ENCODE measurements around the gene PPP4R1.

Gene PPP4R1

DNA sequence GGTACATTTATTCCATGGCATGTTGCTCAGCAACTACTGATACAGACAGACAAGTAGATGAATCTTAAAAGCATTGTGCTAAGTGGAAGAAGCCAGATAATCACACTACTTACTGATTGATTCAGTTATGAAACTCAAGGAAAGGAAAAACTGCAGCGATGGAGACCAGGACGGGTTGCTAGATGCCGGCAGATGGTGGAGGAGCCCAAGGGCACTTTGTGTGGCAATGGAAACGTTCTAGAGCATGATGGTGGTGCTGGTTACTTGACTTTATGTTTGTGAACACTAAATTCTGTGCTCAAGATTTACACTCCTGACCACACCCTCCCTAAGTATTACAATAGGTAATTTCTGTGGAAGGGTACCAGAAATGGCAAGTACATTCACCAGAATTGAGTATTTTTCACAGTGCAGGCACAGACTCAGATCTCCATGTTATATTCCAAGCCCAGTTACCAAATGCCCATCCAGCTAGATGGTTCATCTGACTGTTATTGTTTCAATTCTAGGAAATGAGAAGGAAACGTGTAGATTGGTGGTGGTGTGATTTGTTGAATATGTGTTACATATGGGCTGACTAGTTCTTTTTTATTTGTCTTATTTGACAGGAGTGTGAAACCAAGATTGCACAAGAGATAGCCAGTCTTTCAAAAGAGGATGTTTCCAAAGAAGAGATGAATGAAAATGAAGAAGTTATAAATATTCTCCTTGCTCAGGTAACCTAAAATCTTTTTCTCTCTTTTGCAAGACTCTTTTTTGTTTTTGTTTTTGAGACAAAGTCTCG lies 83.9 kb downstream of the PPP4R1 start:
- no peaks in the 10 kb centered on the region for H3K27me3 Mint-ChIP-seq
- ATAC-seq (no peak), DNase-seq (no peak)
- peak overlapping the region in 1 of 2 donors; percentile 7 for H3K27ac Mint-ChIP-seq
- H3K9me3 Mint-ChIP-seq: no peaks in the 10 kb centered on the region
- no peak overlapping the region for H3K4me3 Mint-ChIP-seq
- H3K4me1 Mint-ChIP-seq: no peaks in the 10 kb centered on the region

GRCh38 chr18:9526458-9526857 lies 87.9 kb downstream of the PPP4R1 start:
- DNase-seq (no peak), ATAC-seq (no peak)
- Mint-ChIP-seq H3K27me3 (no peaks in the 10 kb centered on the region), H3K9me3 (no peaks in the 10 kb centered on the region), H3K27ac (no peak overlapping the region), H3K4me3 (no peak overlapping the region), H3K4me1 (no peaks in the 10 kb centered on the region)

- H3K27me3 Mint-ChIP-seq: no peaks in the 10 kb centered on the region
- H3K4me3 Mint-ChIP-seq: no peak overlapping the region
- no peak overlapping the region for H3K27ac Mint-ChIP-seq
Measured at GRCh38 chr18:9522952-9523351, 91.4 kb downstream of the PPP4R1 start.

GRCh38 chr18:9521770-9522169 lies 92.6 kb downstream of the PPP4R1 start:
- ATAC-seq: no peak
- Mint-ChIP-seq H3K27me3 (no peaks in the 10 kb centered on the region), H3K4me1 (no peaks in the 10 kb centered on the region), H3K9me3 (no peaks in the 10 kb centered on the region), H3K27ac (no peak overlapping the region), H3K4me3 (no peak overlapping the region)
- no peak for DNase-seq

More at GRCh38 chr18:9522952-9523351, 91.4 kb downstream of the PPP4R1 start:
- DNase-seq (no peak), ATAC-seq (no peak)
- H3K9me3 Mint-ChIP-seq: no peaks in the 10 kb centered on the region
- no peaks in the 10 kb centered on the region for H3K4me1 Mint-ChIP-seq

- Mint-ChIP-seq H3K4me1 (no peaks in the 10 kb centered on the region), H3K4me3 (no peak overlapping the region), H3K27me3 (no peaks in the 10 kb centered on the region), H3K9me3 (no peaks in the 10 kb centered on the region), H3K27ac (no peak overlapping the region)
- DNase-seq (no peak), ATAC-seq (no peak)
Measured at GRCh38 chr18:9520666-9521065, 93.7 kb downstream of the PPP4R1 start.

DNA sequence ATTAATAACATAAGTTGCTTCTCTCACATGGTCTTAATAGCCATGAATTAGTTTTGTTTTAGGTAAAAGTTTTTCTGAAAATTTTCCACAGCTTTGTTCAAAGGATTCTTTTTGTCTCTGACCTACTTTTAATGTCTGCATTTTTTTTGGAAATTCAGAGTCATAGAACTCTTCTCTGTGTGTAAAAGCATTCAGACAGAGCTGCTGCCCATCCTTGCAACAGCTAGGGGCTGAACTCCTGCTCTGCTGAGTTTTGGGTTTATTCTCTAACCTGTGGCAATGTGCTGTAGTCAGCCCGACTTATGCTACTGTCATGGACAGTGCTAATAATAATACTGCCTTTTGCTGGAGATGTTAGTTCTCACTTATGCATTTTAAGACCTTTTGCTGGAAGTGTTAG lies 95.0 kb downstream of the PPP4R1 start:
- Mint-ChIP-seq H3K4me3 (no peak overlapping the region), H3K27me3 (no peaks in the 10 kb centered on the region), H3K27ac (no peak overlapping the region), H3K4me1 (no peaks in the 10 kb centered on the region), H3K9me3 (no peaks in the 10 kb centered on the region)
- DNase-seq (no peak), ATAC-seq (no peak)

DNA sequence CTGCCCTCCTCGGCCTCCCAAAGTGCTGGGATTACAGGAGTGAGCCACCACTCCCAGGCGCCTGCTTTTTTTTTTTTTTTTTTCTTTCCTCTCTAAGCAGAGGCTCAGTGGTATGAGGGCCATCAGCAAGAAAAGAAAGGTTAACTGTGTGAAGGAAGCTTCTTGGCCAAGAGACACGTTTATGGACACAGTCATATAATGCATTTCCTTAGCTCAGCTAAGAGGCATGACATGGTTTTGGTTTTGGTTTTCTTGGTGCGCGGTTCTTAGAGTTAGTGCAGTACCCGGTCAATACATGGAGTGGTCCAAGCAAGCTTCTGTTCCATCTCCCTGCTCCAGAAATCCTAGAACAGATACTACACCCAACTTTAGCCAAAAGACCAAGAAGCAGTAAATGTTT lies 96.5 kb downstream of the PPP4R1 start:
- Mint-ChIP-seq H3K27ac (peak overlapping the region in 1 of 2 donors; percentile 34), H3K4me3 (no peak overlapping the region), H3K4me1 (no peaks in the 10 kb centered on the region), H3K27me3 (no peaks in the 10 kb centered on the region), H3K9me3 (no peaks in the 10 kb centered on the region)
- DNase-seq (no peak), ATAC-seq (no peak)

- Mint-ChIP-seq H3K9me3 (no peaks in the 10 kb centered on the region), H3K4me3 (no peak overlapping the region), H3K27me3 (no peaks in the 10 kb centered on the region), H3K27ac (no peak overlapping the region), H3K4me1 (no peaks in the 10 kb centered on the region)
- DNase-seq (peak in 1 of 2 donors; percentile 23), ATAC-seq (peak; percentile 39)
Measured at GRCh38 chr18:9516437-9517064, 97.8 kb downstream of the PPP4R1 start.

- Mint-ChIP-seq H3K27me3 (no peaks in the 10 kb centered on the region), H3K4me3 (no peak overlapping the region), H3K9me3 (no peaks in the 10 kb centered on the region), H3K4me1 (no peaks in the 10 kb centered on the region), H3K27ac (no peak overlapping the region)
- no peak for ATAC-seq
- no peak for DNase-seq
Measured at GRCh38 chr18:9513971-9514512, 100.3 kb downstream of the PPP4R1 start.

- Mint-ChIP-seq H3K27ac (peak overlapping the region in 1 of 2 donors; percentile 19), H3K4me1 (peaks cover 26% of the 10 kb centered on the region)
- no peak for ATAC-seq
Measured at GRCh38 chr18:9508446-9509025, 105.8 kb downstream of the PPP4R1 start.

GRCh38 chr18:9507565-9508088 lies 106.7 kb downstream of the PPP4R1 start:
- peaks cover 0 to 9% of the 10 kb centered on the region in 2 donors for H3K9me3 Mint-ChIP-seq
- peaks cover 26% of the 10 kb centered on the region for H3K4me1 Mint-ChIP-seq
- DNase-seq (no peak), ATAC-seq (no peak)
- H3K27ac Mint-ChIP-seq: no peak overlapping the region
- H3K27me3 Mint-ChIP-seq: no peaks in the 10 kb centered on the region
- no peak overlapping the region for H3K4me3 Mint-ChIP-seq

More at GRCh38 chr18:9508446-9509025, 105.8 kb downstream of the PPP4R1 start:
- Mint-ChIP-seq H3K27me3 (no peaks in the 10 kb centered on the region), H3K9me3 (peaks cover 0 to under 1% of the 10 kb centered on the region in 2 donors), H3K4me3 (no peak overlapping the region)
- no peak for DNase-seq

DNA sequence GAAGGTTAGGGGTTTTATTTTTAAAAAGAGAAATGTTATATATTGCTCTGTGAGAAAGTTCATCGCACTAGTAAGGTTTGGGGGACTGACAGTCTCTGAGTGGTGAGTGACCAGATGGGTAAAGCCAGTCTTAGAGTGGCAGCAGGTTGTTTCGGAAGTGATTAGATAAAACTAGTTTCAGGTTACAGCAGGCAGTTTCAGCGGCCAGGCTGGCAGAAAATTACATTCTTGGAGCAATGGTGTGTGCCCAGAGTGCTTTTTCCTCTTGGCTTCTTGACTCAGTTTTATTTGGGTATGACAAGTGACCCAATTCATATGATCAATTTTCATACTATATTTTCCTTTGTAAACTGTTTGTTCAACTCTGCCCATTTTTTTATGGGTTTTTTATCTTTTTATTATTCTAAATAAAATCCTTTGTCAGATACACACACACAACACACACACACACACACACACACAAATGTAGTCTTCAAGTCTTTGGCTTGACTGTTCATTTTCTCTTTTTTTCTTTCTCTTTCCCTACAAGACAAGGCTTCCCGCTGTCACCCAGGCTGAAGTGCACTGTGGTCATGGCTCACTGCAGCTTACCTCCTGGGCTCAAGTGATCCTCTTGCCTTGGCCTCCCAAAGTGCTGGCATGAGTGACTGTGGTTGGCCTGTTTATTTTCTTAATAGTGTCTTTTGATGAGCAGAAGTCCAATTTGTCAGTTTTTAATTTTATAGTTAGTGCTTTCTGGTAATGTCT lies 108.1 kb downstream of the PPP4R1 start:
- H3K4me1 Mint-ChIP-seq: peaks cover 26% of the 10 kb centered on the region
- no peak overlapping the region for H3K27ac Mint-ChIP-seq
- H3K4me3 Mint-ChIP-seq: no peak overlapping the region
- no peak for DNase-seq
- H3K9me3 Mint-ChIP-seq: peaks cover 9 to 23% of the 10 kb centered on the region in 2 donors
- no peak for ATAC-seq
- no peaks in the 10 kb centered on the region for H3K27me3 Mint-ChIP-seq

Data from stimulated activated naive CD8-positive, alpha-beta T cell treated with anti-CD3 and anti-CD28 coated beads, Interleukin-15, amount 100 ng/mL, for 72 hours (primary cell).